HG02763 (cell line): Measurements from ENCODE around the gene GRK5.

Source experiments
- ATAC-seq: cut with Tn5 transposase; IDR thresholded peaks from one replicate; pipeline ENCODE4 v1.9.1; 2021; ENCODE audit warnings: mild to moderate bottlenecking, moderate library complexity; ENCODE audit not compliant: unreplicated experiment

The GRK5 gene

DNA sequence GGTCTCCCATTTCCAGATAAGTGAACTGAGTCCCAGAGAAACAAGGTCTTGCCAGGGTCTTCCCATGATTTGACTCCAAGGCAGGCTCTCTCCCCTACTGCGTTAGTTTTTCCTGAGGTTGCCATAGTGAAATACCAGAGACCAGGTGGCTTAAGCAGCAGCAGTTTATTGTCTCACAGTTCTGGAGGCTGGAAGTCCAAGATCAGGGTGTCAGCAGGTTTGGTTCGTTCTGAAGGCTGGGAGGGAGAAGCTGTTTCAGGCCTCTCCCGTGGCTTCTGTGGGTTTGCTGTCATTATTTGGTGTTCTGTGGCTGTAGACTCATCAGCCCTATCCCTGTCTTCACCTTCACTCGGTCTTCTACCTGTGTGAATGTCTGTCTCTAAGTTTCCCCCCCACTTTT, 129.9 kb downstream of the GRK5 start:
- no peak for ATAC-seq

DNA sequence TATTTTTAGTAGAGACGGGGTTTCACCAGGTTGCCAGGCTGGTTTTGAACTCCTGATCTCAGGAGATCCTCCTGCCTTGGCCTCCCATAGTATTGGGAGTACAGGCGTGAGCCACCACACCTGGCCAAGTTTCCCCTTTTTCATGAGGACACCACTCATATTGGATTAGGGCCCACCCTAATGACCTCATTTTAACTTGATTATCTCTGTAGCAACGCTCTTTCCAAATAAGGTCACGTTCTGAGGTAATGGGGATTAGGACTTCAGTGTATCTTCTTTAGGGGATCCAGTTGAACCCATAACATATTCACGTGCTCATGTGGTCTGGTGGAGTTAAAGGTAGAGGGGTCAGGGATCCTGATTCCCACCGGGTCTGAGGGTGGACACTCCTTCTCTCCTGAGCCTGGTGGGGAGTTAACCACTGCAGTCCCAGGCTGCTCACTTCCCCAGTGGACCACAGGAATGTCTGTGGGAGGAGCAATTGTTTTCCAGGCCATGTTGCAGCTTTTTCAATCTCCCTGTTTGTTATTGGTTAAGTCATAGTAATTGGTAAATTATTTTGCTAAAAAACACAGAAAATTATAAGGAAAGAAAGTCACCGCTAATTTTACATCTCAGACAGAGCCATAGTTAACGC, 130.5 kb downstream of the GRK5 start:
- no peak for ATAC-seq

DNA sequence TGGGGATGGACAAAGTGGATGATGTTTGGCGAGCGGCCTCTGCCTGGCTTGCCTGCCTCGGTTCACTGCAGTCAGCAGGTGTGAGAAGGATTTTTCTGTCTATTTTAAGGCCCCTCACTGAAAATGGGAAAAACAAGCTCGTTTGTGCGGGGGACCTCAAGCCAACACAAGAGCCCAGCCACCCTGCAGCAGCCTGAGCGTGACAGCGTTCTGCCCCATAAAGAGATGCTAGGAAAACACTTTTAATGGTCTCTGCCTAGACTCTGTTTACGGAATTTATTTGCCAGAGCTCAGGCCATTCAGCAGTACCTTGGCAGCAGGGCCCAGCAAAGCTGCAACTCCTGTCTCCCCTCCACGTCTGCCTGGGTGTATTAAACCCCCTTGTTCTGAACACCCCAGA, 131.7 kb downstream of the GRK5 start:
- ATAC-seq = no peak

DNA sequence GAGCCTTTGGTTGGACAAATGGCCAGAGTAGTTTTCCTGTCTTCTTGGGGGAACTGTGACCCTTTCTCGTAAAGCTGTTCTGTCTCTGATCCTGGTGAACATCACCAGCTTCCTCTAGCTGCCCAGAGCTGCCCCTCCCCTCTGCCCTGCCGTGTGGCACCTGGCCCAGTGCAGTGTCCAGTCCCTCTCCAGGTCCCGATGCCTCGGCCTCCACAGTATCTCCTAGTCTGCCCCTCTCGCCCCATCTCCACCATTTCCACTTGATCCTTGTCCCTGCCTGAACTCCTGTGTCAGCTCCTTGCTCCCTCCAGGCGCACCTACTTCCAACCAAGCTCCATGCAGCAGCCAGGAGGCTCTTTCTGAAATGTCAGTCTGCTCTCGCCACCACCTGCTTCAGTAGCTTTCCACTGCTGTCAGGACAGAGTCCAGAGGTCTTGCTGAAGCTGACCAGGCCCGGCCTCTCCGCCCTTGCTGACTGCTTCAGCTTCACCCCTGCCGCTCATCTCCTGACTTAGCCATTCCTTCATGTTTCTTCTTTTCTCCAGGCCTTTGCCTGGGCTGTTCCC, 133.6 kb downstream of the GRK5 start:
- no peak for ATAC-seq

DNA sequence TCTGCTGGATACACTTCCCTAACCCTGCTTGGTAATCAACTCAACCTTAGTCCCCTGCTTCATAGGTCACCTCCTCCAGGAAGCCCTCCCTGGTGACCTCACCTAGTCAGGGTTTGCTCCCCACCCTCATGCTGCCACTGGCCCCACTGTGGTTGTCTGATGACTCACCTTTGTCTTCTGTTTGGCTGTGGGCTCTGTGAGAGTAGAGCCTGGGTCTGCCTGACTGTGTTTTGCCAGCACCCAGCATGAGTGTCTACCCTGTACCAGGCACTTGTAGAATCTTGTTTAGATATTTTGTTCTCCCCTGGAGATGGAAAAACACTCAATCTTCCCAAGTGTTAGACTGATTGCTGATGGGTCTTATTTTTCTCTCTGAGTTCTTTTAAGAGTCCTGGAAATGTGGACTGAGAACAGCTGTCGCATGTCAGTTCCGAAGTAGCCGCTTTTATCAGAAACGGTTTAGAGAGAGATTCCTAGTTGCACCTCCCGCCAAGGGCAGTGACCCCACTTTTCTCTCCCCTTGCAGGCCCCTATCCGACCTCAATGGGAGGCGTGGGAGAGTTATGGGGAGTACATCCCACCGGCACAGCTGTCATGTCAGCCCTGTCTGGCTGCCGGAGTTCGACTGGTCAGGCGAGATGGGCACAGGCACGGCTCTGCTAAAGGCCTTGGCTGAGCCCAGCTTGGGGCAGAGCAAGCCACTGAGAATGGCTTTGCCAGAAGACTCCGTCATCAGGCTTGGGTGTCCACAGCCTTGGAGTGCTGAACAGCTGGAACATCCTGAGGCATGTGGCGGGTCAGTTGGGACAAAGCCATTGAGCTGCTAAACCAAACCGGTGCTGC, 134.3 kb downstream of the GRK5 start:
- no peak for ATAC-seq

DNA sequence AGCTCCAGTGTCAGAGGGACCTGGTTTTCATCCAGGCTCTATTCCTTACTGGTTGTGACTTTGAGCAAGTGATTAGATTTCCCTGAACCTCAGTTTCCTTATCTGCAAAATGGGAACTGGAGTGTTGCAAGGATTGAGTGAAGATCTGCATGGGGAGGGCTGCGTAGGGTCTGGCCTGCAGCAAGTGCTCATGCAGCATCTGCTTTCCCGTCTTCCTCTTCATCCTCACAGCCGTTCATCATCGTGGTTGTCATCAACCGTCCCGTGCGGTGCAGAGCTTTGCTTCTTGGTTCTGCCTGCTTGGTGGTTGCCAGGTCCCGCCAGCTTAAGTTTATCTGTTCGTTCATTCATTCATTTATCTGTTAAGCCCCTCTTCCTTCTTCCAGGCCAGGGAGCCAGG, 135.0 kb downstream of the GRK5 start:
- no peak for ATAC-seq

DNA sequence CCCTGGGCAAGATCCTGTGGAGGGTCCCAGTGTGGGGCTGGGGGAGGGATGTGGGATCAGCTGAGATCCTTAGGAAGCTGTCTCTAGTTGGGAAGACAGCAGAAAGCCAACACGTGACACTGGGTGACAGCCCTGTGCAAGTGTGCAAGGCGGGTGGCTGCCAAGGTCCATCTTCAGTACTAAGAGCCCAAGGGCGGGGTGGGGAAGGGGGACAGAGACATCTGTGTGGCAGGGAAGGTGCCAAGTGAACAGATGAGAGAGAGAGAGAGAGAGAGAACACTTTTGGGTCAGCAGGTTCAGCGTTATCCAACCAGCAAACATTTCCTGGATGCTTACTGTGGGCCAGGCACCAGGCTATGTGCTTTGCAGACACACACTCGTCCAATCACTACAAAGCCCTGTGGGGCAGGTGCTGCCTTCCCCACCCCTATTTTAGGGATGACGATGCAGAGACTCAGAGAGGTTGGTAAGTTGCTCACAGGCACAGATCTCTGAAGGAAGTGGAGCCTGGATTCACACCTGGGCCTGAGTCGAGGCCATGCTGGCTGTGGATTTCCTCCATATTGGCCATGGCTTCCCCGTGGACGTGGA, 135.7 kb downstream of the GRK5 start:
- no peak for ATAC-seq

DNA sequence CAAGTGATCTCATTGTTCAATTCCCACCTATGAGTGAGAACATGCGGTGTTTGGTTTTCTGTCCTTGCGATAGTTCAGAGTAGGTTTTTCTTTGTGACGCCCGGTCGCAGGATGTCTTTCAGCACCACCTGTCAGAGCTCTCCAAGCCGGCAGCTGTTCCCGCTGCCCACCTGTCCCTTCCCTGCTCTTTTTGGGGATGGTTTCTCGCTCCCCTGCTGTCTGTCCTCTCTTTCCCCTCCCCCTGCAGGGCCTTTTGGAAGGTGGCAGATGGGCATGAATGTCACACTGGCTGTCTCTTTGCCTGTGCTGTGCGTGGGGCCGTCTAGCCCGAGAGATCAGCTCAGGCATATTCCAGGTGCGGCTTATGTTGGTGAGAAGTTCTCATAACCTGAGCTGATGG, 137.0 kb downstream of the GRK5 start:
- no peak for ATAC-seq

DNA sequence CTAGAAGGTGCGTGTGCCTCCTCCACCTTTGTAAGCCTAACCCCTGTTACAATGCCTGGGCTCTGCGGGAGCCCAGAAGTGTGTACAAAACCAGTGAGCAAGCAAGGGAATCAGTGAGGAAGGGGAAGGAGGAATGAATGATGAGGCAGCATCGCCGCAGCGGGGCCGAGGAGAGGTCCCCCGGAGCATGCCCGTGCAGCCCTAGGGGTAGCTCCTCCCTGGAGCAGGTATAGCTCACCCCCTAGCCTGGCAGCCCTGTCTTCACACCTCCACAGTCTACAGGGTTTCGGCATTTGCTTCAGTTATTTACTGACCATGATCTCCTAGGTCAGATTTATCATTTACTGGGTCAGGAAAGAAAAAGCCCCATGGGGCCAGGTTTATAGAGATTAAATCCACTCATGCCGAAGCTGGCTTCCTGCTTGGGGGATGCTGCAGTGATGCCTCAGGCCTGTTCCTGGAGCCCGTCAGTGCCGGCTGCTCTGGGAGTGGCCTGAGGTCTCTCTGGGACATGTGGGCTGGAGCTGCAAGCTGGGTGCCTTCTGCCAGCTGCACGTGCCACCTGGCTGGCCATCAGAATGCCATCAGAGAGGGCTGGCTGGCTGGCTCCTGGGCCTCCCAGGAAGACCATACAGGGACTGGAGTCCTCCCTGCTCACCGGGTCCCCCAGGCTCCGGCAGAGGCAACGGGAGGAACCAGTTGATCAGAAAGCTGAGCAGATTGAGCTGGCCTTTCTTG, 138.9 kb downstream of the GRK5 start:
- no peak for ATAC-seq

DNA sequence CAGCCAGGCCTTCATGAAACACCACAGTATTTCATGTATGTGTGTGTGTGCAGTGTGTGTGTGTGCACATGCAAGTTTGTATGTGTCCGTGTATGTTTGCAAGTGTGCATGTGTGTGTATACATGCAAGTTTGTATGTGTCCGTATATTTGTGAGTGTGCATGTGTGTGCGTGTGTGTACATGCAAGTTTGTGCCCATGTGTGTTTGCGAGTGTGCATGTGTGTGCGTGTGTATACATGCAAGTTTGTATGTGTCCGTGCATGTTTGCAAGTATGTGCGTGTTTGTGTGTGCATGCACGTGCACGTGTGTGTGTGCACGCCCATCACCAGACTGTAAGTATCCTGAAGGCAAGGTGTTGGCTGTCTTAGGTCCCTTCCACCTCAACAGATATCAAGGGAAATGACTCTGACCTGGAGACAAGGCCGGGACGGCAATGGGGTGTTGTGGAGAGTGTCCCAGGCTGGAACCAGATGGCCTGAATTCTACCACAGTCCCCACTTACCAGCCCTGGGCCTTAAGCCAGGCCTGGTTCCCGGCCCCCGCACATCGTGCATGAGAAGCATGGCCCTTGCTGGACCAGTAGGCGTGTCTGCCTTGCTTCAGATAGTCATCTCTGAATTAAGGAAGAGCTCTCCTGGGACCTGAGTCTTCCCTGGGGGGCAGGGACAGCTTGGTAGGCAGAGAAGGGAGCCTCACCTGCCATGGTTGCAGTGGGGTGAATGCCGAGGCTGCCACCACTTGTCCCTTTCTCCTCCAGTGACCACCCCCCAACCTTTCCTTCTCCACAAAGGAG, 140.0 kb downstream of the GRK5 start:
- no peak for ATAC-seq

DNA sequence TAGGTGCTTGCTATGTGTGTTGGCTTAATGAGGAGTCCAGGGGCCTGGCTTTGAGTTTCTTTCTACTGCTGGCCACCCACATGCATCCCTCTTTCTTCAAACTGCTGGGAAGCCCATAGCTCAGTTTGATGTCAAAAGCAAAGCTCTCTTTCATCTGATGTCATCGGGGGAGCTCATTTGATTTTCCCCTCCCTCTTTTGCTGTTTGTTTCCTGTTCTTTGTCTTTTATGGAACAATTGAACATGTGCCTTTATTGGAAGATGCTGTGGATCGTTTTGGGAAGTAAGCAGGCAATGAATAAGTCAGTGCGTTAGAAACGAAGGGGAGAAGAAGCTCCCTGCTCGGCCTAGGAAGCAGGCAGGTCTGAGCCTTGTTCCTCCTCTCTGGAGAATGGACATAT, 140.7 kb downstream of the GRK5 start:
- ATAC-seq = no peak

DNA sequence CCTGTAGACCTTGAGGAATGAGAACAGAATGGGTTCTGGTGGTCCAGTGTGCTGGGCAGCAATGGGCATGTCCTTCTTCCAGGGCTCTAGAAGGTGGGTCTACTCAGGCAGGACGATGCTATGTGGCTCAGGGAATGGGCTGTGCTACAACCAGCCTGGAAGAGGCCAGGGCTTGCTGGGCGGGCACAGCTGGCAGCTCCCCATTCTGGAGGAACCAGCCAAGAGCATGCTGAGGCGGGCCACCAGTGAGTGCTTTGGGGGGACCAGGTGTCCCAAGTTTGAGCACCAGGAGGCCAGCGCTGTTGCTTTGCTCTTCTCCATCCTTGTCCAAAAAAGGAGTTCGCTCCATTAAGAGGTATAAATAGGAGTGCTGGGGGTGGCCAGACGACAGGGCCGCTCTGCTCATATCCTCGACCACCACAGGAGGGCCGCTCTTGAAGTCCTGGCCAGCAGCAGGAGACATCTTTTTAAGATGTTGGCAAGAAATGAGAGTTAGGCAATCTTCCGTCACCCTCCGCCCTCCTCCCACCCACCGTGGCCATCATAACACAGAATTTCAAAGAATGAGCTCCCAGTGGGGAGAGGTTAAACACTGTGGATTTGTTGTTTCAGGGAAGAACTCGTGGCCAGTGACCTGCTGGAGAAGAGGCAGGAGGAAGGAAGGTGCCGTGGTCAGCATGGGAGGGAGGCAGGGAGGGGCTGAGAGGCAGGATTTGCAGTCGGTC, 141.3 kb downstream of the GRK5 start:
- ATAC-seq = no peak

DNA sequence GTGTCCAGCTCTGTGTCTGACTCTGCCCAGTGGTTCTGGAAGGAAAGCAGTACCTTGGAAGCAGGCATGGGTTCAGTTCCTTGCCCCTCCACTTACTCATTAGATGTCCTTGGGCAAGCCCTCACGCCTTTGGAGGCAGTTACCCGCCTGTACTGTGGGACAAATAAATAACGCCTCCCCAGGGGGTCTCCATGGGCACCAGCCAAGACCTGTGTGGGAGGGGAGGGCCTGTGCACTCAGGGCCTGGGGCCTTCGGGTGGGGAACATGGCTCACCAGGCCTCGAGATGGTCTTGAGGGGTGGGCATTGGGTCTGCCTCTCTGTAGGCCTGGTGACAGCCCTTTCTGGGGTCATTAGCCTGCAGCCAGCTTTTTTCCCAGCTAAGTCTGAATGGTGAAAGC, 142.0 kb downstream of the GRK5 start:
- ATAC-seq = no peak

DNA sequence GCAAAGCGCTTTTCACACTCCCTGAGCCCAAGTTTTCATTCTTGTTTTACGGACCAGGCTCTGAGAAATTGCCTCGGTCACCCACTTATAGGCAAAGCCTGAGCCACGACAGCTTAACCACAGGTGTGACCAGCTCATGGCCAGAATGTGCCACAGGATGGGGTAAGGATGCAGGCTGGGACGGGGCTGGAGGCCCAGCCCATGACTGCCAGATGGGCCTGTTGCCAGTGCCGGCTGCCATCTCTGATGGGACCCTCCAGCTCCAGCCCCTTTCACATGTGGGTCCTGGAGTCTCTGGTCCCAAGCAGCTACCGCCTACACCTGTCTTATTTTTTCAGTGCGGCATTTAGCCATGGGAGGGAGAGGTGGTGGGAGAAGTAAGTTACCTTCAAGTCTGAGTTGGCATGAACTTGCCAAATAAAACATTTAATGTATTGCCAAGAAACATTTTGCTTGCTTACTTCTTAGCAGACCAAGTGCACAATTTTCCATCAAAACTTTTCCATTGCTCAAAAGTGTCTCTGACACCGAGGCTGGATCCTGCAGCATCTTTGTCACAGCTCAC, 142.6 kb downstream of the GRK5 start:
- no peak for ATAC-seq

DNA sequence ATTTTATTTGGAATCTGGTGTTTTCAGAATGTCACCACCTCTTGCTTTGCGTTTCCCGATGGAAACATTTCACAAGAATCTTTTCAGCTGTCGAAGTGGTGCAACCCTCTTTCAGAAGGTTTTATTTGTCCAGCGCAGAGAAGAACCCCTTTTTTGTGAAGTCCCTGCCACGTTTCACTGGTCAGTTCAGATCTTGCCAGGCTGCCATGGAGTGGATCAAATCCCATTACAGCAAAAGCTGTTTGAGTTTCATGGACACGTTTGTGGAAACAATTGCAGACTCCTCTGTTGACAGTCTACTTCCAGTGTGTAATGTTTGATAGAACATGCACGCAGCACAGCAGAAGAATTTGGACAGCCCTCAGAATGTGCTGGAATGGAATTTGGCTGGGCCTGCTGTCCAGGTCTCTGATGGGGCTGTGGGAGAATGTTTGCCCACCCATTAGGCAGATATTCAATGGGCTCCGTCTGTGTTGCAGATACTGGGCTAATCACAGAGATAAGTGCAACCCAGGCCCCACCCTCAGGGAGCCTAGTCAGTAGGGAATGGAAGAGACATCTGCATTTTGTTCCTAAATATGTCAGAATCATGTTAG, 143.2 kb downstream of the GRK5 start:
- no peak for ATAC-seq

DNA sequence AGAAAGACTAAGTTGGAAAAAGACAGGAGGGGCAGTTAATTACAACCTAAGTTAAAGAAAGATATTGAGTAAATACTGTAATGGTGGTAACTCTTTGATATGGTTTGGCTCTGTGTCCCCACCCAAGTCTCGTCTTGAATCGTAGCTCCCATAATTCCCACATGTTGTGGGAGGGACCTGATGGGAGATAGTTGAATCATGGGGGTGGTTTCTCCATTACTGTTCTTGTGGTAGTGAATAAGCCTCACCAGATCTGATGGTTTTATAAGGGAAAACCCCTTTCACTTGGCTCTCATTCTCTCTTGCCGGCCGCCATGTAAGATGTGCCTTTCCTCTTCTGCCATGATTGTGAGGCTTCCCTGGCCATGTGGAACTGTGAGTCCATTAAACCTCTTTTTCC, 143.8 kb downstream of the GRK5 start:
- ATAC-seq = no peak

DNA sequence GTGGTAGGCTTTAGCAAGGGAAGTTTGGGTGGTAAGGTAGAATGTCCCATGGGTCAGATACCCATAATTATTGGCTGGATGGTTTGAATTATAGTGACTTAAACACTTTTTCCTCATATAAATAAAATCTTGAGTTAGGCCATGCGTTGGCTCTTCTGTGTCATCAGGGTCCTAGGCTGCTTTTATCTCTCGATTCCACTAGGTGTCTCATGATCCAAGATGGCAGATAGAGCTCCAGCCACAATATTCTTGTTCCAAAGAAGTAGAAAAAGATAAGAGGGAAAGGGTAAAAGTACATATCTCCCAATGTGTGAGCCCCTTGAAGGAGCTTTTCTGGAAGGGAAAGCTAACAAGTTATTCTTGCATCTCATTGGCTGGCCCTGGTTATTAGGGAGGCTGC, 144.7 kb downstream of the GRK5 start:
- ATAC-seq = no peak

DNA sequence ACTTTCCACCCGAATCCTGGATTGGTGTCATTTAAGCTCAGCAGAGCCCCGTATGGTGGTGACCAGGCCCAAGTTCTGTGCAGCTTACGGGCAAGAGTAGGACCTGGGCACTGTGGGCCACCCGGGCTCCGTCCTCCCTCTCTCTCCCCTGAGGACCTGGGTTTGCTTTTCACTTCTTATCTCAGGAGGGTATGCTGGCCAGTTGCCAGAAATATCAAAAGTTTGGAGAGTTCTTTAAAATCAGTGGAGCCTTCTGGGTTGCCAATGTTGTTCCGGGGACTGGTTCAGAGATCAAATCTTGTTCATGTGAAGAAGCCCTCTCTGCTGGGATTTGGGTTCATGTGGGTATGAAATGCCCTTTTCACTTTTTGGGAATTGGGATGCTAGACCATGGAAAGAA, 145.4 kb downstream of the GRK5 start:
- no peak for ATAC-seq

DNA sequence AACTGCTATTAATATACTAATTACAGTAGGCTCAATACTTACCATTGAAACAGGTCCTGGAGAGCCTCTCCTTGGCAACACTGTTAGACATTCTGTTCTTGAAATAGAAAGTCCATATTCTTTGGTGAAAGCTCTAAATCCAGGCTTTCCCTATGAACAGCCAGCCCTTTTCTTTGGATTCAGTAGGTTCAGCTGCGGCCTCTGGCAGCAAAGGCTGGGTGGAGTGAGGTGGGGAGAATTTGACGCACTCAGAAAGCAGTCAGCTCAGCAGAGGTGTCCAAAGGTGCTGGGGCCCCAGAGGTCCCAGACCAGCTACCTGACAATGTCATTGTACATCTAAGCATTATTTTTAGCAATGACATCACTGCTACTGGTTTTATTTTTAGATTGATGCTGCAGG, 146.1 kb downstream of the GRK5 start:
- no peak for ATAC-seq
